ENCODE results near the gene RANBP1. TPM values are rescaled to one million over a fixed set of nuclear protein-coding genes. Genes with fewer than 3 reads are reported as not detected.
A peak's percentile ranks its signal among the peaks of the same experiment; 100 is the strongest.

The RANBP1 gene
- total RNA-seq, 1 donor, result 71.3 TPM

DNA sequence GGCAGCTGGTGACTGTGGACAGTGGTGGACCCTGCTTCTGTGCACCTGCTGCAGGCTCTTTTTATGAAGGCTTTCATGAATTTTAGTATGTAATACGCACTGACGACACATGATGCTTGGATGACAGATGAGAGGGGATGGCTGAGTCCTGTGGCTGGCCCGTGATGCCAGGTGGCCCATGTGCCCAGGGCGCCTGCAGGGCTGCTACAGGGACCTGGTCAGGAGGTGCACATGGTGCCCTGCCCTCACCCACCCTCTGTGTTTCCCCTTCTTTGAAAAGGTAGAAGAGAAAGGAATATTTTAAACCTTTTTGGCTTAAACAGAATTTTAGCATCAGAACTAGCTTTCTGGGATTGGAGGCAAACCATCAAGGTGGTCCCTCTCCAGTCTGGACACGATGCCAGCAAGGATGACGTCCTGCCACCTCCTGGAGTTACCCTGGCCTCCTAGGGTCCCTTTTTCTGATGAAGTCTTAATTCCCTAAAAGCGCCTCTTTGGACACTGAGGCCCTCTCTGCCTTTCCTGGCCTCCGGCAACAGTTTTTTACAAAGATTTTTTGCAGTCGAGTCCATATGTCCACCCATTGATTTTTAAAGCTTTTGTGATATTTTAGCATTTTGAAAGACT lies 5.4 kb upstream of the RANBP1 start:
- no peak overlapping the region for H3K4me3 ChIP-seq (ENCODE audit: low read length)
- no peaks in the 10 kb centered on the region for H3K27me3 ChIP-seq (ENCODE audit: insufficient read depth, low read length)
- no peaks in the 10 kb centered on the region for H3K9me3 ChIP-seq (ENCODE audit: low read depth, low read length)
- peaks cover 10% of the 10 kb centered on the region for H3K4me1 ChIP-seq (ENCODE audit: insufficient read depth, low read length)

DNA sequence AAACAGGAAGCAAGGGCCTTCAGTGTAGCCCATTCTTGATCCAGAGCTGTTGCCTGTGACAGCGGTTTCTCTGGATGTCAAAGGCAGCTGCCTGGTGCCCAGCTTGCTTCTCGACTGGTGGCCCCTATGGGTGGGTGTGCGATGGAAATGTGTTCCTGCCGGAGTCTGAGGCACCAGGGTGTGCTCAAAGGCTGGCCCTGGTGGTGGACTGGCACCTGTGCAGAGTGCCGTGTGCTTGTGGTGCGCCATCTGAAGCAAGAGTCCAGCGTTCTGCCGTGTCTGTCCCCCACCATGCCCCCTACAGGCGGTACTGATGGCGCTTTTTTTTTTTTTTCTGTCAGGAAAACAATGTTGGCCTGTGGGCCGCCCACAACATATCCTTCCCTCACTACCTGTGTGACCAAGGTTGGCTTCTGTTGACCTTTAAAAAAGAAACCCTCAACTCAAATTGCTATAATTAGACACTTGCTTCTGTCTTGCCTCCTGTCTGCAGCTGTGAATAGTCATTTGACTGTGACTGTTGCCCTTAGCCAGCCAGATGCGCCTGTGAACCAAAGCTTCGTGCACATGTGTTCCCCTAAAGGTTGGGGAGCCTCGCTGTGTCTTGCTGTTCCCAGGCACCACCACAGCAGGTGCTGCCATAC lies 4.7 kb upstream of the RANBP1 start:
- no peaks in the 10 kb centered on the region for H3K9me3 ChIP-seq (ENCODE audit: low read depth, low read length)
- peaks cover 17% of the 10 kb centered on the region for H3K4me1 ChIP-seq (ENCODE audit: insufficient read depth, low read length)
- no peaks in the 10 kb centered on the region for H3K27me3 ChIP-seq (ENCODE audit: insufficient read depth, low read length)
- no peak overlapping the region for H3K4me3 ChIP-seq (ENCODE audit: low read length)

DNA sequence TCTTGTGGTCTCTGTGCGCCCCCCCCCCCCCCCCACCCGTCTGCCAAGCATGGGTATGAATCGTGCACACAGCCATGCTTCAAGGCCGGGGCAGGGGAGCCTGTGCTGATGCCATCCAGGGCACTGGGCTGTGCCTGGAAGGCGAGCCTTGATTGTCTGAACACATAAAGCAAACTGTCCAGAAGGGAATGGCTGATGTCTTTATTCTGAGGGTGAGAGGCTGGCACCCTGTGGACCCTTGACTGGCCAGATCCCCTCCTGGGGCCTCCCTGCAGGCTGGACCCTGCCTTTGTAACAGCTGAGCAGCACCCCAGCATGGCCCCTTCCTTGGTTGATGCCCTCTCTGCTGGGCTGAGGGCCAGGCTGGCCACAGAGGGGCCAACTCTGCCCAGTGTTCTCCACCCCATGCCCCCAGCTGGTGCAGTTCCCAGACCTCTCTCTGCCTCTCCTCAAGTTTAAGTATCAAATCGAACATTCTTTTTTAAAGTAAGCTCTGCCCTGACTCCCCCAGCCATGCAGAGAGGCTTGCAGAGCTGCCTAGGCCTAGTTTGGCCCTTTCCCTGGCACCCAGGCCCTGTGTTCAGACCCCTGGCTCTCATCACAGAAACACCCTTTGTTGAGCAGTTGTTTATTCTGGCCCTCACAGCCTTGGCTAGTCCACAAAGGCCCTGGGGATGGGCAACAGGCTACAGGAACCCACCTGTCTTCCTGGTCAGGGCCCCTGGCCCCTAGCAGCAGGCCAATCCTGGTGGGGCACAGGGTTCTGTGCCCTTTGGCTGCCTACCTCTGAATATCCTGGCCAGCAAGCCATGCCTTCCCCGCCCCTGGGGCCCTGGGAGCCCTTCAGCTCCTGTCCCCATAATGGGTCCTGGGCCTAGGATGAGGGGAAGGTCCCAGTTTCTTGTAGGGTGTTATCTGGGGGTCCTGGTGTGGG lies 3.9 kb upstream of the RANBP1 start:
- Histone ChIP-seq H3K4me3 (ENCODE audit: low read length) (no peak overlapping the region), H3K4me1 (ENCODE audit: insufficient read depth, low read length) (peaks cover 21% of the 10 kb centered on the region), H3K27me3 (ENCODE audit: insufficient read depth, low read length) (no peaks in the 10 kb centered on the region), H3K9me3 (ENCODE audit: low read depth, low read length) (no peaks in the 10 kb centered on the region)

DNA sequence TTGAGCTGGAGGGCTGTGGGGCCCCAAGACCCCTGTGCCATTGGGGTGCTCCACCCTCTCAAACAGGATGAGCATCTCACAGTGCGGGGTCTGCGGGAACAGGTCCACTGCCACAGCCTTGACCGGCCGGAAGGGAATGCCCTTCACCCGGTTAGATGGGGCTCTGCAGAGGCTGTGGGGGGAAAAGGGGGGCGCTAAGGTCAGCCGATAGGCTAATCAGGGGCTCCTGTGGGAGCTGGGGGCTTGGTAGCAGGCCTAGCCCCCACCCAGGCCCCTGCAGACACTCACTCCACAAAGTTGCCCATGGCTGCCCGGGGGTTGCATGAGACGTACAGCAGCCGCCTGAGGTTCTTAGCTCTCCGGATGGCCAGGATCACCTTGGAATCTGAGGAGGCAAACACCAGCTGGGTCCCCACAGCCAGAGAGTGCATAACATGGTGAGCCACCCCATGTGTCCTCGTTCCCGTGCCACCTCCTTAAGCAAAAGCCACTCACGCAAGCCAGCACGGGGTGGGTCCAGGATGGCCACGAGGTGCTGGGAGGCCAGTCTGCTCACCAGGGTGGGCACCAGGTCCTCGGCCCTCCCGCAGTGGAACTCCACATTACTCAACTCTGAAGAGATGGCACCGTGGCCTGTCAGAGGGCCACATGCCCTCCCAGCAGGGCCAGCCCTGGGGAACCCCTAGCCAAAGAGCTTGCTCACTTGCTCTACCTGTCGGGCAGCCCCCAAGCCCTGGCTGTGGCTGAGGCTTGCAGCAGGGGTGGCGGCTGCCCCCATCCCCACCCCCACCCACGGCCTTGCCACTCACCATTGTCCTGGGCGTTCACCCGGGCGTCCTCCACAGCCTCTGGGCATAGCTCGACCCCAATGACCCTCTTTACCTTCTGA lies 3.0 kb upstream of the RANBP1 start:
- Histone ChIP-seq H3K4me3 (ENCODE audit: low read length) (no peak overlapping the region), H3K4me1 (ENCODE audit: insufficient read depth, low read length) (peaks cover 23% of the 10 kb centered on the region), H3K9me3 (ENCODE audit: low read depth, low read length) (no peaks in the 10 kb centered on the region), H3K27me3 (ENCODE audit: insufficient read depth, low read length) (no peaks in the 10 kb centered on the region)

DNA sequence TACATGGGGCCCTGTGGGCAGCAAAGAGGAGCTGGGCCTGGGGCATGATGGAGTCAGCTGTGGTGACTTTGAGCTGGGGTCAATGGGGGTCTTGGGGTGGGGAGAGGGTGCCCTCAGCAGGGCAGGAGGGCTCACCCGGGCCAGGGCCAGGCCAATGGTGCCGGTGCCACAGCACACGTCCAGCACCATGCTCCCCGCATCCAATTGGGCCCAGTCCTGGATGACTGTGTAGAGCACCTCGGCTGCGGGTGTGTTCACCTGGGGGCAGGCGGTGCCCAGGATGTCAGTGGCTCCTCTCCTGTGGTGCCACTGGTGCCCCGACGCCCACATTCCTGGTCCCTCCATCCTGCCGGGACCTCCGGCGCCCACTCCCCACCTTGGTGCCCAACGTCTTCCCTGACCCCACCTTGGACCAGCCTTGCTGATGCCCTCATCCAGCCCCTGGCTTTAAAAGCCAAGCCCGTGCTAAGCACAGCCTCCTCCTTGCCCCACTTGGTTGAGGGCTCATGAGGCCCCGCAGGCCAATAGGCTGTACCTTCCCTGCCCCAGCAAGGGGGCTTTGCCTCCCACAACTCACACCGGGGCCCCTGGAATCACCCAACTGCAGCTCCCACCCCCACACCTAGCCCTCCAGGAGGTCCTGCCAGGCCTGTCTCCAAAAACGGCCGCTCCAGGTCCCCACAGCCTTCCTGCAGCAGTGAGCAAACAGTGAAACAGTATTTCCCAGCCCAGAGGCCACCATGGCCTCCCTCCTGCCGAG lies 2.2 kb upstream of the RANBP1 start:
- Histone ChIP-seq H3K9me3 (ENCODE audit: low read depth, low read length) (no peaks in the 10 kb centered on the region), H3K4me1 (ENCODE audit: insufficient read depth, low read length) (peaks cover 32% of the 10 kb centered on the region), H3K27me3 (ENCODE audit: insufficient read depth, low read length) (no peaks in the 10 kb centered on the region), H3K4me3 (ENCODE audit: low read length) (no peak overlapping the region)

DNA sequence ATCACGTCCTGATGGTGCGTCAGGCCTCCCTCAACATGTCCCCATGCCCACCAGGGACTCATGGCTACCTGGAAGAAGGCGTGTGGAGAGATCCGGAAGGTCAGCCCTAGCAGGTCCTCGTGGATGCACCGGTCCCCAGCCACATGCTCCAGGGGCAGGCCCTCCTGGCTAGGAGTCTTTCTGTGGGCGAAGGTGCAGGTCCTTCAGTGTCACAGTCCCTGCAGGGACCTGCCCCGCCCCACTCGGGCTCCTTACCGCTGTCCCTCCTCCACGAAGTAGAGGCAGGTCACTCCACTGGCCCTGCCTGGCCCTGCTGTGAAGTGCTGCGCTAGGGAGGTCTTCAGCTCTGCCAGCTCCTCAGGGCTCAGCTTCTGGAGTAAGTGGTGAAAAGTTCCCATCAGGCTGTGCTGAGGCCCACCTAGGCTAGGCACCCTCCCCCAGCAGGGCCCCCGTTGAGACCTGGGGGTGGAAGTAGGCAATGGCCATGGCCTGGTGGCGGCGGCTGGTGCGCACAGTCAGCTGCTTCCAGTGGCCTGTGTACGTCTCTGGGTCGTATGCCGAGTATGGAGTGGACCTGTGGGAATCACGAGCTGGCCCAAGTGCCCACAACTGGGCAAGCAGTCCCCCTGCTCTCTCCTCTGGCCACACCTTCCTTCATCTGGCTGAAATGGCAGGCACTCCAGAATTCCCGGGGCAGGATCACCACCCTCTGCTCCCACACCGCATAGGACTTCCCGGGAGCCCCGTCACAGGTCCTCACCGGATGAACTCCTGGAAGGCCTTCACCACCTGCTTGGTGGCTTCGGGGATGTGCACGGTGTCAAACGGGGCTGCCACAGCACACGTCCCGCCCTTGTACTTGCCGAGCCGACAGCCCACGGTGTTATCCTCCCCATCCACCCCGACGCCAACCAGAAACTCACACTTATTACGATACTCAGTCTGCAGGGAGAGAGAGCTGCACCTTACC lies 1.1 kb upstream of the RANBP1 start:
- H3K27me3 ChIP-seq (ENCODE audit: insufficient read depth, low read length), result no peaks in the 10 kb centered on the region
- H3K4me3 ChIP-seq (ENCODE audit: low read length), result no peak overlapping the region
- peaks cover 37% of the 10 kb centered on the region for H3K4me1 ChIP-seq (ENCODE audit: insufficient read depth, low read length)
- no peaks in the 10 kb centered on the region for H3K9me3 ChIP-seq (ENCODE audit: low read depth, low read length)

DNA sequence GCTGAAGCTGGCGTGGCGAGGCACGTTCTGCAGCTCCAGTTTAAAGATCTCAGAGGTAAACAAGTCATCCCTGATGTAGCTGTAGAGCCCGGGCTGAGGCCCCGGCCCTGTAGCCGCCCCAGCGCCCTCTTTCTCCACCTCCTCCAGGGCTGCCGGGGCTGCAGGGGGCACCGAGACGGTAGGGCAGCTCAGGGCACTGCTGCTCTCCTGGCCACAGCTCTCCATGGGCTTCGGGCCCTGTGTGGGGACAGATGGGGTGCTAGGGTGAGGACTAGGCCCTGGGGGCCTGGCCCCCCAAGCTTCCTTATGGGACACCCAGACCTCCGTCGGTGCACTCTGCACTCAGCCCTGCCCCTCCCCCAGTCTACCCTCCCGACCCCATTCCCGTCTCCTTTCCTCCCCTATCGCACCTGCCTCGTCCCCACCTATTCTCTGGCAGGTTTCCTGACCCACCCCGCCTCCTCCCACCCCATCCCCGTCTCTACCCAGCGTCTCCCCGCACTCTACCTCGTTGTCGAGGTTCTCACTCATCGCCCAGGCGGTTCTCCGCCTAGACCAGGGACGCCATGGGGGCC lies 559 bp downstream of the RANBP1 start:
- Histone ChIP-seq H3K4me3 (ENCODE audit: low read length) (peak overlapping the region; percentile 81), H3K9me3 (ENCODE audit: low read depth, low read length) (no peaks in the 10 kb centered on the region)

DNA sequence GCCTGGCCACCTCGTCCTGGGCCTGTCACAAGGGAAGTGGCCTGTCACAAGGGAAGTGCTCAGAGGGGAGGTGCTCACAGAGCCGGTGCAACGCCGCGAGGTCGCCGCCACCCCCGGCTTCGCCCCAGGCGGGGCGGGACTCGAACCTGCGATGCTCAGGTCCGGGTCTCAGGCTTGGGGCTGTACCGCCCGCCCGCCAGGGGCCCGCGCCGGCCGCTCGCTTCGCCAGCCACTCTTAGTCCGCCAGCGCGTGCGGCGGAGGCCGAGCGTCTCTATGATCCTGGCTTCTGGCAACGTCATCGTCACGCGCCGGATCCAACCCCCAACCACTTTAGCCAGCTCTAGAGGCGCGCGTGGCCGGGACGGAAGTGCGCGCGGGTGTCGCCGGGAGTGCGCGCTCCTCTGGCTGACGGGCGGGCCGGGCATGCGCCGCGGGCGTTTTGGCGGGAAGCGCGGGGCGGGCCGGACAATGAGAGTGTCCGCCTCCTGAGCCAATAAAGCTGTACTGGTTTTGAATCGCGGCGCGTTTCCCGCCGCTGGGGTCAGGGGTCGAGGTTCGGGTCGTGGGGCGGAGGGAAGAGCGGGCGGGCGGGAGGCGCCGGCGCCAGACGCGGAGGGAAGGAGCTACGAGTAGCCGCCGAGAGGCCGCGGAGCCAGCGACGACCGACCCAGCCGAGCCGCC lies 1.2 kb downstream of the RANBP1 start, which contains the start of gene TRMT2A:
Gene TRMT2A (minus strand): TSS at position 276 of the 682 bp plus-strand sequence. CDS start 320 bp downstream, outside the sequence.
- Histone ChIP-seq H3K9me3 (ENCODE audit: low read depth, low read length) (no peaks in the 10 kb centered on the region), H3K27me3 (ENCODE audit: insufficient read depth, low read length) (no peaks in the 10 kb centered on the region), H3K4me3 (ENCODE audit: low read length) (peak within 1 kb of the TSS; percentile 81), H3K4me1 (ENCODE audit: insufficient read depth, low read length) (peaks cover 40% of the 10 kb centered on the region)

More for the DNA sequence above, 559 bp downstream of the RANBP1 start:
- peaks cover 43% of the 10 kb centered on the region for H3K4me1 ChIP-seq (ENCODE audit: insufficient read depth, low read length)
- no peaks in the 10 kb centered on the region for H3K27me3 ChIP-seq (ENCODE audit: insufficient read depth, low read length)

DNA sequence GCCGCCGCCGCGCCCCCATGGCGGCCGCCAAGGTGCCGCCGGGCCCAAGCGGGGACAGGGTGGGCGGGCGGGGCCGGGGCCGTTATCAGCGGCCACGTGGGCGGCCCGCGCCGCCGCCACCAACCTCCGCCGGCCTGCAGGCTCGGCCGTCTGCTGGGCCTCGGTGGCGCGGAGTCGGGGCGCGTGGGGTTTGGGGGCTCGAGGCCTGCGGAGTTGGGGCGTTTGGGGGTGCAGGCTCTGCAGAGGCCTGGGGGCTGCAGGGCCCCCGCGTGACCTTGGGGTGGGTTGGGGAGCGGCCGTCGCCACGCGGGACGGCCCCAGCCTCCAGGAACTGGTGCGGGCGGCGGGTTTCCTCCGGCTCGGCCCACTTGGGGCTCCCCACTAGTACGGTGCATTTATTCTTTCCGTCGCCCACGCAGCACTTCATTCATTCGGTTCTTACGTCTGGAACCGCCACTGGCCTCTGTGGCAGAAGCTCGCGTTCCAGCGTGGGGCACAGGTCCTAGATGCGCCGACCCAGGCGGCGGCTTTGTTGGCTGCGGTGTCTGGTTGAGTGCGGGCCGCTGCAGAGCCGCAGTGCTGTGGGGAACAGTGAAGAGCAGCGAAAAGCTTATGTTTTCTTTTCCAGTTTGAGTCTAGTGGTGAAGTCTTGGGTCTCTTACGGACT lies 1.9 kb downstream of the RANBP1 start:
- peak overlapping the region; percentile 81 for H3K4me3 ChIP-seq (ENCODE audit: low read length)
- no peaks in the 10 kb centered on the region for H3K27me3 ChIP-seq (ENCODE audit: insufficient read depth, low read length)
- peaks cover 37% of the 10 kb centered on the region for H3K4me1 ChIP-seq (ENCODE audit: insufficient read depth, low read length)
- H3K9me3 ChIP-seq (ENCODE audit: low read depth, low read length), result no peaks in the 10 kb centered on the region

DNA sequence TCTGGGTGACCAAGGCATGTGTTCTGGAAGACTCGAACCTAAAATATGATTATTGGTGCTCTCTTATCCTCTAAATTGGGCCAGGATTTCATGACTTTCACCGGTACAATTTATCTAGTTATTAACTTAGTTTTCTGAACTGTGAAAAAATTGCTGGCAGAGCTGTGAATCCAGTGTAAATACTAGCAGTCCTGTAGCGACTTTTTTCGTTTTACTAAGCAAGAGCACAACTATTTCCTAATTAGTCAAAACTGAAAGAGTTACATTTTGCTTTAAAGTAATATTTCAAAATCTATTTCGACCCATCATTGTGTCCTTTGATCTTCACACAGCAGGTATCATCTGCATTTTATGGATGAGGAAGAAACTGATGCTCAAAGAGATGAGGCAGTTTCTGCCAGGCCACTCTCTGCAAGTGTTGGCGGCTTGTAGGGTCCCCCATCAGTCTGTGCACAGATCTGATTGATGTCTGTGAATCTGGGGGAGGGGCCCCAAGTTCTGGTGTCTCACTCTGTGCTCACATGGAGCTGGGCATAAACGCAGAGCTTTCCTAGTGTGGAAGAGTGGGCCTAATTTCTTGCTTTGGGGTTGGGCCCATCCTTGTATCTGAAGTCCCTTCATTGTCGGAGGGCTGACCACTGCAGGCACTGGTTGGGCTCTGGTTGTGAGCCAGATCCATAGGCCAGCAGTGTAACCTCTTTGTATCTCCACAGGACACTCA lies 2.6 kb downstream of the RANBP1 start:
- H3K4me1 ChIP-seq (ENCODE audit: insufficient read depth, low read length), result peaks cover 37% of the 10 kb centered on the region
- no peaks in the 10 kb centered on the region for H3K27me3 ChIP-seq (ENCODE audit: insufficient read depth, low read length)
- peak overlapping the region; percentile 81 for H3K4me3 ChIP-seq (ENCODE audit: low read length)
- no peaks in the 10 kb centered on the region for H3K9me3 ChIP-seq (ENCODE audit: low read depth, low read length)

DNA sequence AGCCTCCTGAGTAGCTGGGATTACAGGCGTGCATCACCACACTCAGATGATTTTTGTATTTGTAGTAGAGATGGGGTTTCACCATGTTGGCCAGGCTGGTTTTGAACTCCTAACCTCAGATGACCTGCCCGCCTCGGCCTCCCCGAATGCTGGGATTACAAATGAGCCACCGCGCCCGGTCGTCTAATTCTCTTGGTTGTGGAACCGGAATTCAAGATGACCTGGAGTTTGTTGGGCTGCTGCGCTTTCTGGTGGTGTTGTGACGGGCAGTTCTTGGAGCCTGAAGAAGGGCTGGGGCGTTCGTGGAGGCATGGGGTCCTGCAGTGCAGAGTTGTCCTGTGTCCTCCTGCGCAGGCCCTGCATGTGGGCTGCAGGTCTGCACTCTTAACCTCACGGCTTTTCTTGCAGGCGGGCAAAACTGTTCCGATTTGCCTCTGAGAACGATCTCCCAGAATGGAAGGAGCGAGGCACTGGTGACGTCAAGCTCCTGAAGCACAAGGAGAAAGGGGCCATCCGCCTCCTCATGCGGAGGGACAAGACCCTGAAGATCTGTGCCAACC lies 6.0 kb downstream of the RANBP1 start:
- H3K9me3 ChIP-seq (ENCODE audit: low read depth, low read length), result no peaks in the 10 kb centered on the region
- H3K27me3 ChIP-seq (ENCODE audit: insufficient read depth, low read length), result no peaks in the 10 kb centered on the region
- peaks cover 29% of the 10 kb centered on the region for H3K4me1 ChIP-seq (ENCODE audit: insufficient read depth, low read length)
- H3K4me3 ChIP-seq (ENCODE audit: low read length), result no peak overlapping the region

Data from mononuclear cell (primary cell).